Measurements from ENCODE around the gene TSSK3. TPM values are rescaled to one million over a fixed set of nuclear protein-coding genes. Genes with fewer than 3 reads are reported as not detected.
"Not testable (repeated sequence)": the region's sequence is repeated elsewhere in the genome, so short reads cannot be mapped to it uniquely, and the experiment has no call there.

TSSK3 gene
- total RNA-seq, 1 experiment from 2014 or later, result 2.6 TPM

DNA sequence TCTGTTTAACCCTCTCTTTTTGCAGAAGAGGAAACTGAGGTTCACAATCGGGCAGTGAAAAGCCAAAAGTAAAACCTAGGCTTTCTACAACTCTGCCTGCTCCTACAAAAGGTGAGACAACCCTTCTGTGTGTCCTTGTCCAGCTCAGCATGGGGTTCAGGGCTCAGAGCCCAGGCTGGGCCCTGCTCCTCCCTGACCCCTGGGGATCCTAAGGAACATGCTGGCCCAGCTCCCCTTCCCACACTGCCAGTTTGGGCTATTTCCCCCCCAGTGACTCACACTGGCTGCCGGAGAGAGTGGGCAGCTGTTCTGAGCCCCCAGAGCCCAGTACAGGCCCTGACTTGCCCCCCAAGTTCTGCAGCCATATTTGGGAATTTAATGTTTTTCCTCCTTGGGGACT lies 8.9 kb upstream of the TSSK3 start:
- Histone ChIP-seq H3K36me3 (ENCODE audit: control insufficient read depth, insufficient read depth, low read length) (no peaks in the 10 kb centered on the region; the same call in 1 of the 2 replicates), H3K9me3 (no peaks in the 10 kb centered on the region), H3K4me3 (ENCODE audit: low read depth, low read length) (no peak overlapping the region), H3K4me1 (peaks cover 14% of the 10 kb centered on the region), H3K27me3 (replicated peaks; ENCODE audit: control insufficient read depth, insufficient read depth, low read length) (no peaks in the 10 kb centered on the region)
- CTCF ChIA-PET, result no interaction called here
- Mint-ChIP-seq H3K27ac (ENCODE audit: unreplicated experiment) (peak overlapping the region; percentile 60), H3K4me1 (ENCODE audit: low read depth, unreplicated experiment) (peaks cover 13% of the 10 kb centered on the region), H3K9me3 (ENCODE audit: unreplicated experiment) (no peaks in the 10 kb centered on the region), H3K27me3 (ENCODE audit: insufficient read depth, unreplicated experiment) (no peaks in the 10 kb centered on the region), H3K4me3 (ENCODE audit: unreplicated experiment) (peak overlapping the region; percentile 66), H3K36me3 (ENCODE audit: insufficient read depth, unreplicated experiment) (peaks cover 8% of the 10 kb centered on the region)
- TF ChIP-seq, protein P1, sequence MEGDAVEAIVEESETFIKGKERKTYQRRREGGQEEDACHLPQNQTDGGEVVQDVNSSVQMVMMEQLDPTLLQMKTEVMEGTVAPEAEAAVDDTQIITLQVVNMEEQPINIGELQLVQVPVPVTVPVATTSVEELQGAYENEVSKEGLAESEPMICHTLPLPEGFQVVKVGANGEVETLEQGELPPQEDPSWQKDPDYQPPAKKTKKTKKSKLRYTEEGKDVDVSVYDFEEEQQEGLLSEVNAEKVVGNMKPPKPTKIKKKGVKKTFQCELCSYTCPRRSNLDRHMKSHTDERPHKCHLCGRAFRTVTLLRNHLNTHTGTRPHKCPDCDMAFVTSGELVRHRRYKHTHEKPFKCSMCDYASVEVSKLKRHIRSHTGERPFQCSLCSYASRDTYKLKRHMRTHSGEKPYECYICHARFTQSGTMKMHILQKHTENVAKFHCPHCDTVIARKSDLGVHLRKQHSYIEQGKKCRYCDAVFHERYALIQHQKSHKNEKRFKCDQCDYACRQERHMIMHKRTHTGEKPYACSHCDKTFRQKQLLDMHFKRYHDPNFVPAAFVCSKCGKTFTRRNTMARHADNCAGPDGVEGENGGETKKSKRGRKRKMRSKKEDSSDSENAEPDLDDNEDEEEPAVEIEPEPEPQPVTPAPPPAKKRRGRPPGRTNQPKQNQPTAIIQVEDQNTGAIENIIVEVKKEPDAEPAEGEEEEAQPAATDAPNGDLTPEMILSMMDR (IDR thresholded peaks at IDR 0.05; ENCODE audit: insufficient read depth in 1 of 2, low read depth in 1 of 2, low read length in 1 of 2, severe bottlenecking in 1 of 2, unreplicated experiment in 1 of 2), result no peak
- intact Hi-C loops (cut with micrococcal nuclease; ENCODE audit: unreplicated experiment), result loop anchor here (5.0 kb wide), 1 partner anchor 136 kb away; no protein-coding TSS in a partner anchor
- POLR2A ChIA-PET, result no interaction called here
- DNase-seq, result no peak
- no TSS peak for BruUV-seq (replicated peaks)

GRCh38 chr1:32353886-32354570 lies 8.3 kb upstream of the TSSK3 start:
- peak overlapping the region; percentile 66 for H3K4me3 Mint-ChIP-seq (ENCODE audit: unreplicated experiment)
- no peaks in the 10 kb centered on the region for H3K27me3 Mint-ChIP-seq (ENCODE audit: insufficient read depth, unreplicated experiment)
- ChIA-PET POLR2A (no interaction called here), CTCF (interaction anchor here (0.7 kb wide), 1 partner anchor 46 kb away, joined by 4 read pairs; no protein-coding TSS in a partner anchor)
- BruUV-seq (replicated peaks), result no TSS peak
- peaks cover 8% of the 10 kb centered on the region for H3K36me3 Mint-ChIP-seq (ENCODE audit: insufficient read depth, unreplicated experiment)
- TF ChIP-seq, protein P1 (IDR thresholded peaks at IDR 0.05; ENCODE audit: insufficient read depth in 1 of 2, low read depth in 1 of 2, low read length in 1 of 2, severe bottlenecking in 1 of 2, unreplicated experiment in 1 of 2), result no peak
- peaks cover 17% of the 10 kb centered on the region for H3K4me1 ChIP-seq
- peak overlapping the region; percentile 60 for H3K27ac Mint-ChIP-seq (ENCODE audit: unreplicated experiment)
- DNase-seq, result no peak
- no peaks in the 10 kb centered on the region; the same call in 1 of the 2 replicates for H3K36me3 ChIP-seq (ENCODE audit: control insufficient read depth, insufficient read depth, low read length)
- no peaks in the 10 kb centered on the region for H3K27me3 ChIP-seq (replicated peaks; ENCODE audit: control insufficient read depth, insufficient read depth, low read length)
- no peaks in the 10 kb centered on the region for H3K9me3 Mint-ChIP-seq (ENCODE audit: unreplicated experiment)
- H3K4me3 ChIP-seq (ENCODE audit: low read depth, low read length), result no peak overlapping the region
- intact Hi-C loops (cut with micrococcal nuclease; ENCODE audit: unreplicated experiment), result loop anchor here (5.0 kb wide), 1 partner anchor 137 kb away; no protein-coding TSS in a partner anchor
- no peaks in the 10 kb centered on the region for H3K9me3 ChIP-seq
- peaks cover 13% of the 10 kb centered on the region for H3K4me1 Mint-ChIP-seq (ENCODE audit: low read depth, unreplicated experiment)

DNA sequence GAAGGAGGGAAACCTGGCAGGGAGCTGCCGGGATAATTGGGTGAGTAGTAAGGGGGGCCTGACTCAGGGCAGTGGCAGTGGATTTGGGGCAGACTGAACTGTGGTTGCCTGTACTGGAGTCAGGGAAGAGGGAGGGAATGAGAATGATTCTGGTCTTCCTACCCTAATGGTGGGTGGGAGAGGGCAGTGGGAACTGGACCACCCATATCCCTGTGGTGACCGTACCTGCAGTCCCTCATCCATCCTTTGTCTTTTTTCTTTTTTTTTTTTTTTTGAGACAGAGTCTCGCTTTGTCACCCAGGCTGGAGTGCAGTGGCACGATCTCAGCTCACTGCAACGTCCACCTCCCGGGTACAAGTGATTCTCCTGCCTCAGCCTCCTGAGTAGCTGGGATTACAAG lies 6.6 kb upstream of the TSSK3 start:
- H3K27ac Mint-ChIP-seq (ENCODE audit: unreplicated experiment); H3K36me3 ChIP-seq (ENCODE audit: control insufficient read depth, insufficient read depth, low read length); BruUV-seq (replicated peaks); H3K4me3 ChIP-seq (ENCODE audit: low read depth, low read length); H3K27me3 Mint-ChIP-seq (ENCODE audit: insufficient read depth, unreplicated experiment); intact Hi-C loops (cut with micrococcal nuclease; ENCODE audit: unreplicated experiment); CTCF ChIA-PET; H3K9me3 ChIP-seq; H3K9me3 Mint-ChIP-seq (ENCODE audit: unreplicated experiment); H3K27me3 ChIP-seq (replicated peaks; ENCODE audit: control insufficient read depth, insufficient read depth, low read length); H3K36me3 Mint-ChIP-seq (ENCODE audit: insufficient read depth, unreplicated experiment); H3K4me3 Mint-ChIP-seq (ENCODE audit: unreplicated experiment); DNase-seq: not testable (repeated sequence)
- peaks cover 16% of the 10 kb centered on the region for H3K4me1 Mint-ChIP-seq (ENCODE audit: low read depth, unreplicated experiment)
- POLR2A ChIA-PET, result interaction anchor here (0.6 kb wide), 1 partner anchor 20 kb away, joined by 7 read pairs; the partner anchor contains the start of gene MARCKSL1
- H3K4me1 ChIP-seq, result peaks cover 15% of the 10 kb centered on the region
